Omental fat pad (tissue), 4 donors: ENCODE measurements around the gene C10orf105. TPM values are rescaled to one million over a fixed set of nuclear protein-coding genes. Genes with fewer than 3 reads are reported as not detected.

Experiments
- ATAC-seq: fragments of 150-250 bp; one replicate; pipeline ENCODE4 v1.9.1; 2016; ENCODE audit warnings: mild to moderate bottlenecking, moderate library complexity; ENCODE audit not compliant: low FRiP score
- DNase-seq: peaks from one replicate; pipeline ENCODE4 v3.0.0-alpha.2; 2019; ENCODE audit warnings: low spot score
- CTCF ChIP-seq, 3 donors: fragments of 450-650 bp; IDR thresholded peaks; one replicate each; pipeline ENCODE4 v1.5.1; 2016 to 2017; ENCODE audit warnings: antibody characterized with exemption in 3 of 3, mild to moderate bottlenecking in 3 of 3, moderate library complexity in 2 of 3
- total RNA-seq, 4 donors: library from RNA; depleted of rRNA; stranded (reverse); fragments of >200 nt; gene quantifications; one replicate each; pipeline ENCODE4 v1.1.0, GENCODE V29; 2016

The C10orf105 gene
- total RNA-seq, 4 donors from 2014 or later, result 0.16 to 0.56 (median 0.31) TPM

- no peak for TF ChIP-seq CTCF (IDR thresholded peaks at IDR 0.05)
- ATAC-seq (no peak), DNase-seq (no peak)
These were observed 31.4 kb upstream of the C10orf105 start for GRCh38 chr10:71750986-71751385.

- no peak for ATAC-seq
- no peak for DNase-seq
- no peak for TF ChIP-seq CTCF (IDR thresholded peaks at IDR 0.05)
These were observed 30.7 kb upstream of the C10orf105 start for GRCh38 chr10:71750124-71750841.

- no peak for TF ChIP-seq CTCF (IDR thresholded peaks at IDR 0.05)
- DNase-seq (no peak), ATAC-seq (no peak)
These were observed 29.8 kb upstream of the C10orf105 start for GRCh38 chr10:71749396-71749795.

- peak; percentile 25 for ATAC-seq
- no peak for DNase-seq
- no peak for TF ChIP-seq CTCF (IDR thresholded peaks at IDR 0.05)
These were observed 29.2 kb upstream of the C10orf105 start for GRCh38 chr10:71748671-71749191.

GRCh38 chr10:71747551-71748523 lies 28.3 kb upstream of the C10orf105 start:
- ATAC-seq, result no peak
- no peak for DNase-seq

GRCh38 chr10:71747039-71747531 lies 27.5 kb upstream of the C10orf105 start:
- no peak for TF ChIP-seq CTCF (IDR thresholded peaks at IDR 0.05)
- DNase-seq (no peak), ATAC-seq (no peak)

More at GRCh38 chr10:71747551-71748523, 28.3 kb upstream of the C10orf105 start:
- no peak for TF ChIP-seq CTCF (IDR thresholded peaks at IDR 0.05)
